22Rv1 (cell line): Measurements from ENCODE around the gene NOTCH1.

Experiments used
- H3K27ac ChIP-seq: fragments of 450-650 bp; 2 replicates; pipeline ENCODE4 v1.5.1; 2017
- CTCF ChIP-seq: fragments of 450-650 bp; IDR thresholded peaks from 2 replicates; pipeline ENCODE4 v1.5.1; 2017; ENCODE audit warnings: mild to moderate bottlenecking
- ZFX ChIP-seq: fragments of 450-650 bp; IDR thresholded peaks from 2 replicates; pipeline ENCODE4 v1.6.1; 2017; ENCODE audit warnings: antibody characterized with exemption, borderline replicate concordance

The NOTCH1 gene

GRCh38 chr9:136531186-136531903 lies 14.5 kb downstream of the NOTCH1 start:
- no peak overlapping the region for H3K27ac ChIP-seq
- TF ChIP-seq ZFX (no peak), CTCF (no peak)

- no peak overlapping the region for H3K27ac ChIP-seq
- TF ChIP-seq CTCF (no peak), ZFX (no peak)
These were observed 15.3 kb downstream of the NOTCH1 start for GRCh38 chr9:136530461-136531089.

GRCh38 chr9:136529516-136530460 lies 16.1 kb downstream of the NOTCH1 start:
- H3K27ac ChIP-seq = no peak overlapping the region

GRCh38 chr9:136528716-136529341 lies 17.0 kb downstream of the NOTCH1 start:
- H3K27ac ChIP-seq = no peak overlapping the region
- no peak for TF ChIP-seq ZFX

More at GRCh38 chr9:136529516-136530460, 16.1 kb downstream of the NOTCH1 start:
- TF ChIP-seq ZFX = no peak
- no peak for TF ChIP-seq CTCF

GRCh38 chr9:136527721-136528710 lies 17.8 kb downstream of the NOTCH1 start:
- H3K27ac ChIP-seq = no peak overlapping the region

GRCh38 chr9:136527131-136527530 lies 18.7 kb downstream of the NOTCH1 start:
- TF ChIP-seq CTCF (no peak), ZFX (no peak)
- H3K27ac ChIP-seq = no peak overlapping the region

More at GRCh38 chr9:136527721-136528710, 17.8 kb downstream of the NOTCH1 start:
- TF ChIP-seq CTCF (no peak), ZFX (no peak)
